GM08714 (cell line): ENCODE data around the gene UNK.

Experiments used
- H3K4me3 ChIP-seq: fragments of 200-500 bp; sonication (Bioruptor generic); 2 replicates; pipeline ENCODE4 v1.5.1; 2014; ENCODE audit warnings: mild to moderate bottlenecking, low read length, inconsistent platforms
- ZNF274 ChIP-seq: IDR thresholded peaks from 2 replicates; pipeline ENCODE4 v1.6.1; 2012; ENCODE audit warnings: mild to moderate bottlenecking, low read depth, low read length

Gene UNK

DNA sequence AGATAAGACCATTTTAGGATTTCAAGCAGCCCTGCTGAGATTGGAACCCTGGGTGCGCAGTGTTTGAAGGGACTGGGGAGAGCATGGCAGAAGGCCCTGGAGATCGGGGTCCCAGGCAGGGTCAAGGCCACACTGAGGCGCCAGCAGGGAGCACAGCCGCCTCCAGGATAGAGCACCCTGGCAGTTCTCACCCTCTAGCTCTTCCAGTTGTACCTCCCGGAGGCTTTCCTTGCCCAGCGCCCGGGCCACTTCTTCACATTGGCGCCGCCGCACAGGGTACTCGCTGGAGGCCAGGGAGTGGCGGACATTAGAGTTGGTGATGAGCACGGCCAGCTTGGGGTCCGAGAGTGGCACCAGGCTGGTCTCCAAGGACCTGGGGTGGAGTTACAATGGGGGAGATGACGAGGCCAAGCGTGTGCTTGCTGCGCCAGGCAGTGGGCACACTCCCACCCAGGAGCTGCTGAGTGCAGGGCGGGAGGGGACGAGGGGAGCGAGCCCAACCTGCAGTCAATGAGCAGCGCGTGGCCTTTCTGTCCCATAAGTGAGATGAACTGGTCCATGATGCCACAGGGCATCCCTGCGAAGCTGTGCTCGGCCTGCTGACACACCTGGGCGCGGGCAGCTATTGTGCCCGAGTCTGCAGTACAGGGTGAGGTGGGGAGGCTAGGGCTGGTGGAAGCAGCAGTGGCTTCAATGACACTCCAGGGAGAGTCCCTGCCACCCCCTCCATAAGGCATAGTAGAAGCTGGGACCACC lies 21.9 kb upstream of the UNK start:
- no peak overlapping the region for H3K4me3 ChIP-seq

DNA sequence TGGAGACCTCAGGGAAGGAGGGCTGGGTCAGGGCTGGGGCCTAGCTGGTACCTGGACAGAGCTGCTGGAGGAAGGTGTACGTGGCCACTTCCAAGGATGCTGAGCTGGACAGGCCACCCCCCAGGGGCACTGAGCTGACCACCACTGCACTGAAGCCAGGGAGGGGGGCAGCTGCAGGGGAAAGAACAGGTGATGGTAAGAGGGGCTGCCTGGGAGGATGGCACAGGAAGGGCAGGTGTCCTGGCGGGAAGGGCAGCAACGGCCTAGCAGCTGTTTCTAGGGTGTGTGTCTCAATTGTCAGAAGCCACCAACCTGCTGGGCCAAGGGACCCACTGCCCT lies 21.4 kb upstream of the UNK start:
- H3K4me3 ChIP-seq, result no peak overlapping the region
- TF ChIP-seq ZNF274, result no peak

More for the DNA sequence above, 21.9 kb upstream of the UNK start:
- no peak for TF ChIP-seq ZNF274

DNA sequence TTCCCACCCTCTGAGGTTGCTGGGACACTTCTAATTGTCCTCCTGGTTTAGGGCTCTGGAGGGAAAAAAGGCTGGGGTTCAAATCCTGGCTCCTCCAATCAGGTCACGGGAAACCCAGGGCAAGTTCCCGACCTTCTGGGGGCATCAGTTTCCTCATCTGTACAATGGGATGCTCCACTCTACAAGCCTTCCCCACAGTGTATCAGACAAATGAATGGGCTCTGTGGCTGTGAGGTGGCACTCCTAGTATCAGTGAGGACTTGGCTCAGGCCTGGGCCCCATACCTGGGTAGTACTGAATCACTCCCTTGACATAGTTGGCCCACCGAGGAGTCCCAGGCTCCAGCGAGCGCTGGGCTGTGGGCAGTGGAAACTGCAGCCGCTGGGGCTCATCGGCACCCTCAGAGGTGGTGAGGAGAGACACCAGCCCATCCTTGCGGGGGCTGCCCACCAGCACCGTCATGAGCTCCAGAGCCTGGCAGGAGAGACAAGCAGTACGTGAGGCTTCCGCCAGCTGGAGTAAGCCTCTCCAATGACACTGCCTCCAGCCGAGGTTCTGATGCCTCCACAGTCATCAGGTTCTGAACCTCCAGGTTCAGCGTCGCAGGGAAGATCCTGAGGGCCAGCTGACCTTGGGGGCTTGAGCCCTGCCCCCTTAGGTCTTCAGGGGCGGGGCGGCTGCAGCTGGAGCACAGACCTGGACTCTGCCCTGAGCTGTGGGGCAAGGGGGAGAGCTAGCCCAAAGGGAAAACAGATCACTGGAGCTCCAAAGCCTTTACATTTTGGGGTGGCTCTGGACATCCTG lies 20.8 kb upstream of the UNK start:
- peak overlapping the region; percentile 86; the same call in 1 of the 2 replicates for H3K4me3 ChIP-seq
- no peak for TF ChIP-seq ZNF274

DNA sequence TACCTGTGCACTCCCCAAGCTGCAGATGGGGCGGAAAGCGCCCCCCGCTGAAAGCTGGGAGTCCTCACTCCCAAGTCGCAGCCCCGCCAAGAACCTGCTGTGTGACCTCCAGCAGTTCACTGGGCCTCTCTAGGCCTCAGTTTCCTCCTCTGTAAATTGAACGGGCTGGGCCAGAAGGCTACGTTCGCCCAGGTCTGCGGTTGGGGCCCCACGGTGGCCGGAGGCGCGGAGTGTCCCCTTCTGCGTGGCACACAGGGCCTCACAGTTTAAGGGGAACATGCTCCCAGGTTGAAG lies 20.2 kb upstream of the UNK start:
- peak overlapping the region; percentile 86; the same call in 1 of the 2 replicates for H3K4me3 ChIP-seq
- TF ChIP-seq ZNF274, result no peak

DNA sequence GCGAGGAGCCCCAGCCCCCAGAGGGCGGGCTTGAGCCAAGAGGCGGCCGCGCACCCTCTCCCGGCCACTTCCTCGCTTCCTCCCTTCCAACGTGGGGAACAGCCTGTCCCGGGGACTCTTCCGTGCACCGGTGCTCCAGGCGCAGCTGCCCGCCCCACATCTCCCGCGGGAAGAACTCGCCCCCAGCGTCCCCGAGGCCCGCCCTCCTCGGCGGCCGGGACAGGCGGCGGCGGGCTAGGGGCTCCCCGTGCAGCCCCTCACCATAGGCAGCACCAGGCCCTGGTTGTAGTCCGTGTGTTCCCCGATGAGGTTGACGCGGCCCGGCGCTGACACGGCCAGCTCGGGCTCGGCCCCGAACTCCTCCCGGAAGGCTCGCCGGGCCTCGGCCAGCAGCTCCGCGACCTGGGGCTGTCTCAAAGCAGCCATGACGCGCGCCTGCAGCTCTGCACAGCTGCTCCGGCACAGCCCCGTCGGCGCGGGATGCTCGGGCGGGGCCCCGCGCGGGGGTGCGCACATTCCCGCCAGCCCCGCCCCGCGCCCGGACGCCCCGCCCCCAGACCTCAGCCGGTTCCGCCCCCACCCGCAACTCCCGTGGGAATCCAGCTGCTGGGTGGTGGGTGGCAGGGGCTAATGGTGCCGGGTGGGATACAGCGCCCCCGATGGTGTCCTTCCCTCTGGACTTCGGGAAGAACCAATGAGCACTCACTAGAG lies 19.7 kb upstream of the UNK start, which contains the start of gene GALK1:
Gene GALK1, minus strand, starts transcription at position 482 of the 711 bp plus-strand sequence. Its CDS starts 56 bp downstream, at position 426.
- H3K4me3 ChIP-seq, result peak within 1 kb of the TSS; percentile 86
- no peak for TF ChIP-seq ZNF274

DNA sequence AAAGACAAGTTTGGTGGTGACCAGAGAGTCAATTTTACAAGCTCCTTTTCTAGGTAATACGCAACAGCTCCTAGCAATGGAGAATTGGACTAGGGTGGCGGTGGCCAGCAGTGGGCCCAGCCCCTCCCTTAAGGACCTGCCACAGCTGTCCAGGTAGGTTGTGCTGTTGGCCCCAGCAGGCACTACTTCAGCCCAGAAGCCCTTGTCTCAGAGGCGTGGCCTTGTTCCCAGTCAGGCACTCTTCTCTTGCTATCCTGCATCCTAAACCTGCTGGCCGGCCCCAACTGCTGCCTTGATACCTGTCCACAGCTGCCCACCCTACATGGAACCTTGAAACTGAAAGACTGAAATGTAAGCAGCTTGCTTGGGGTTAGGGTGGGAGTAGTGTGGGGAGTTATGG lies 18.6 kb upstream of the UNK start:
- H3K4me3 ChIP-seq, result no peak overlapping the region
- TF ChIP-seq ZNF274, result no peak

DNA sequence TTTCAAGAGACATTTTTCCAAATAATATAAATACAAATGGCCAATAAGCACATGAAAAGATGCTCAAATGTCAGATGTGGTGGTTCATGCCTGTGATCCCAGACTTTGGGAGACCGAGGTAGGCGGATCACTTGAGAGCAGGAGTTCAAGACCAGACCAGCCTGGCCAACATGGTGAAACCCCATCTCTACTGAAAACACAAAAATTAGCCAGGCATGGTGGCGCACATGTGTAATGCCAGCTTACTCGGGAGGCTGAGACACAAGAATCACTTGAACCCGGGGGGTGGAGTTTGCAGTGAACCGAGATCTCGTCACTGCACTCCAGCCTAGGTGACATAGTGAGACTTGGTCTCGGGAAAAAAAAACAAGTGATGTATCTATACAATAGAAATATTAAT lies 16.7 kb upstream of the UNK start:
- H3K4me3 ChIP-seq, result no peak overlapping the region
- no peak for TF ChIP-seq ZNF274

DNA sequence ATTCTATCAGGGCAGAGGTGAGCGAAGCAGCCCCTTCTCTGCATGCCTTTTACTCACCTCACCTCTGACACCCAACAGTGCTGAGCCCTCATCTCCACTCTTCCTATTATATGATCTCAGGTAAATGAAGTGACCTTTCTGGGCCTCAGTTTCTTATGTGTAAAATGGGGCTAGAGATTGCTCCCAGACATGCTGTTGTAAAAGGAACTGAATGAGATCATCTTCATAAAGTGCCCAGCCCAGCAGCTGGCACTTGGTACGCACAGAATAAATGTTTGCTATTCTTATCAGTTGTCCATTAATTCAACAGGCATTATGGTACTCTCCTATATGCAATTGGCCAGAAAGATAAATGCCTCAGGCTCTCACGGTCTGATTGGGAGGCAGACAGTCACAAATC lies 15.1 kb upstream of the UNK start:
- H3K4me3 ChIP-seq, result no peak overlapping the region
- TF ChIP-seq ZNF274, result no peak

DNA sequence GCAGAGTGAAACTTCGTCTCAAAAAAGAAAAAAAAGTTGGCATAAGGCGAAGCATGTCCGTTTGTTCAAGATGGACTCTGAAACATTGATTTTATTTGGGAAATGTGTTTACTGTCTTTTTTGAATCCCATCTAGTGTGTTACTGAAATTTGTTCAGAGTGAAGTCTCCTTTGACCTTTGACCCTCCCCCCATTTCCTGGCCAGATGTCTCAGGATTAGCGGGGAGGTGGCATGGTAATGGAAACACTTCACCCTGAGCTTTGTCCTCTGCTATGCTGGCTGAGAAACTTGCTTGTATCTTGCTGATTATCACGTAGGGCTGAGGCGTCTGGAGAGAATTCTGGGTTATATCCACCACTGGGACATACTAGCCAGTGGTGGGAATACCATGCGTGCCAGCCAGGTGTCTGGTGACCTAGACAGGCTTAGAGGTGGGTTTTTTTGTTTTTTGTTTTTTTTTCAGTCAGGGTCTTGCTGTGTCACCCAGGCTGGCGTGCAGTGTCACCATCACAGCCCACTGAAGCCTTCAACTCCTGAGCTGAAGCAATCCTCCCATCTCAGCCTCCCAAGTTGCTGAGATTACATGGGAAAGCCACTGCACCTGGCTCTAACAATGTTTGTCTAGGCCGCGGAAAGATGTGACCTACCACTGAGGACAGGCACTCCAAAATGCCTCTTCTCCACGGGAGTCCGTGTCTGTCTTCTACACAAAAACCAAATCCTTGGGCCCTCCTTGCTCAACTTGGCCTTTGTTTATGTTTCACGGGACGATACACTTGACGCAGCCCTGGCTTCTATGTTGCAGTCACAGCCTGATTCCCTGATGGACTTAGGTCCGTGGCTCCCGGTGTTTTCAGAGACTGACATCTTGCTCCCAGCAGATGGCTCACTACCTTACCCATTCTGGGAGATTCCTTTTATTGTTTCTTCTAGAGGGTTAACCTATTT lies 13.0 kb upstream of the UNK start:
- H3K4me3 ChIP-seq, result no peak overlapping the region
- TF ChIP-seq ZNF274, result no peak

DNA sequence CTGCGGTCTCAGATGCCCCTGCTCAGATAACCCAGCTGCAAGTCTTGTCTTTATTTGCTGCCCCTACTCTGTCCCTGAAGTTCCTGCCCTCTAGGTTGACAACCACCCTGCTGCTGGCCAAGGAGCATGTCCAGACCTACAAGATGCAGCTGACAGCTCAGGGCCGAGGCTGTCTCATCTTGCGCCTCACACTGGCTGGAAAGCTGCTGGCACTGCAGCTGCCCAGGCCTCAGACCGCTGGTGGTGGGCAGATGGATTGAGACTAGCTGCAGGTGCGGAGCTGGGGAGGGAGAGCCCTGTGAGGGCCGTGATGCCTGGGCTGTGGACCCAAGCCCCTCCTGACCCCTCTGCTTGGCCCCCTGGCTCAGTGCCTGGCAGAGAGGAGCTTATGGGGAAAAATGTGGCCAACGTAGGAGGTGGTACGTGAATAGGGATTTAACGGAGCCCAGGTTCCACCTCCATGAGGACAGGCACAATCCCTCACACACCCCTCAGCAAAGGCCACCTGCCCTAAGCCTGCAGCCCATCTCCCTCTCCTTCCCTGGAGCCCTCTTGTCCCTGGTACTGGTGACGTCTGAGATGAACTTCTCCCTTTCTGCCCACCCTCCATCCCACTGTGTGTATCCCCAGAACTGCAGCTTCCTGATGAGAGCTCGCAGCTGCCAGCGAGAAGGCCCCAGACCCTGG lies 11.3 kb upstream of the UNK start:
- no peak for TF ChIP-seq ZNF274
- H3K4me3 ChIP-seq, result no peak overlapping the region

DNA sequence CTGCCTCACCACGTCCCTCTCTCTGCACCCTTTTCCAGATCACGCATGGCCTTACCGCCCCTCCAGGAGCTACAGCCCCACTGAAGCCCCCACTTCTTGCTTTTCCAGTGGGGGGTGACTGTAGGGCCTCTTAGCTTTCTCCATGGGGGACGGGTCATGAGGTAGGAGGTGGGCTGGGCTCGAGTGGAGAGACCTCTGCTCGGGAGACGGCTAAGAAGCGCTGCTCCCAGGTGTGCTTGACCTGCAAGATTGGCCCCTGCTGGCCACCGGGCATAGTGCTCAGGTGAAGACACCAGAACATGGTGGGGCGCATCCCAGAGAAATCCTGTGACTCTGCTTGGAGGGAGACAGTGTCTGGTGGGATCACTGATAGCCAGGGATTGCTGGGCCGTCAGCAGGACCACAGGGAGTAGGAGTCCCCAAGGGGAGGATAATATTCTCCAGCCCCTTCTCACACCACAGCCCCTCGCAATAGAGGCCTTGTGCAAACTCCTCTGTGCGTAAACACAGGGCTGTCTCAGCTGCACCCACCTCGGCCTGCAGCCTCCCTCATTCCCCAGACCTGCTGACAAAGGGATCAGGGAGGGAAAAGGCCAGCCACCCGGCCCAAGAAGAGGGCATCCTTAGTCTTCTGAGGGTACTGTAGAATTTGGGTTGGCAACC lies 10.7 kb upstream of the UNK start:
- no peak for TF ChIP-seq ZNF274

DNA sequence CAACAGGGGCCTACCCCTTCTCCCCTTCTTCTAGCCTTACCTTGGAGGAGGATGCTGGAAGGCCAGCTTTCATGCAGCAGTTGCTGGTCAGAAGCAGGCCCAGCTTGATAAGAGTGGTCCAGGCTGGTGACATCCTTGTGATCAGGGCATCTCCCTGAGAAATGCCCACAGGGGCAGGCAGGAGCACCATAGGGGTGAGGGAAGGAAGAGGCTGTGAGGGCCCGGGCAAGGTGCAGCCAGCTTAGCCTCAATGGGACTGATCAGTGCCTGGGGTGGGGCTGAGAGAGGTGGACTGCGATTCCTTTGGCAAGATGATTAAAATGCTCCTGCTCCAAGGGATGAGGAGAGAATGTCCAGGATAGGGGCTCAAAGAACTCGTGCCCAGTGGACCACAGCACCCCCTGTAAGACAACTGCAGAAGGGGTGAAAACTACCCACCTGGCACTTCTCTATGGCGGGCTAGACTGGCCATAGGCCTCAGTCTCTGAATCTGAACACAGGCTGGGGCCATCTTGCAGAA lies 10.1 kb upstream of the UNK start:
- no peak overlapping the region for H3K4me3 ChIP-seq
- no peak for TF ChIP-seq ZNF274

More for the DNA sequence above, 10.7 kb upstream of the UNK start:
- H3K4me3 ChIP-seq, result no peak overlapping the region

DNA sequence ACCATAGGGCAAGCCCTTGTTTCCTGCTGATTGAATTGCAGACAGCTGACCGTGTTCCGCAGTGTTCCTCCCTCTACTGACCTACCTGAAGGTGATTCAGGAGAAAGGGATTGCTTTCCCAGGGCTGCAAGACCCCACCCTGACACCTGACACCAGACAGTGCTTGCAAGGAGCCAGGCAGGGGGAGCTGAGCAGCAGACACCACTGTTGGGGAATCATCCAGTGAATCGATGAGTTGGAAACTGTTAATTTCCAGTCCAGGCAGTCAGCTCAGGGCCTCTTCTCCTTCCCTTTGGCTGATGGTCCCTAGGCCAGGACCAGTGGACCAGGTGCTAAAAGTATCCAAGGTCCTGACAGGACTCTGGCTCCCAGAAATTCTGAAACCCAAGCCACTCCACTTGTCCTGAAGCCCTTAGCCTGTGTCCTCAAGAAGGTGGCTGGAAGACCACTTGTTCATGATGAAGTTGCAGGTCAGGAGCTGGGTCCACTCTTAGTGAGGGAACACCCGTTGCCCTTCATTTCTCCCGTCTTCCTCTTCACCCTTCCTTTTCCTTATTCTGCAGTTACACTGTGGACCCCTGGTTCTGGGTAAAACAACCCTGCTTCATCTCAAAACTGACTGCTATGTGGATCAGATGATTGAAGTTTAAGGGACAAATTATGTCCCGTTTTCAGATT lies 9.5 kb upstream of the UNK start:
- TF ChIP-seq ZNF274, result no peak

More for the DNA sequence above, 9.5 kb upstream of the UNK start:
- no peak overlapping the region for H3K4me3 ChIP-seq
